SK-N-SH (cell line): ENCODE measurements around the gene ACACB. TPM values are rescaled to one million over a fixed set of nuclear protein-coding genes. Genes with fewer than 3 reads are reported as not detected.

Experiments
- CTCF ChIA-PET: fragments of 300-600, 350-600 bp; formaldehyde crosslinking; extraction: SDS; loops from one replicate; lab custom pipeline; 2021; lab: Yijun Ruan, JAX
- POLR2A ChIA-PET: fragments of 350-600 bp; sonication (Branson Sonifier 250); formaldehyde crosslinking; extraction: SDS; loops from one replicate; lab custom pipeline; 2020; ENCODE audit warnings: antibody characterized with exemption, inconsistent platforms; lab: Yijun Ruan, JAX
- DNase-seq: peaks from one replicate; pipeline ENCODE4 v3.0.0; 2012
- H2AFZ ChIP-seq: fragments of 200-600 bp; sonication (generic); 2 replicates; pipeline ENCODE4 v1.8.1; 2016; ENCODE audit warnings: antibody characterized with exemption, mild to moderate bottlenecking, low read depth
- H3F3A ChIP-seq: fragments of 200-600 bp; sonication (generic); replicated peaks from 2 replicates; pipeline ENCODE3; 2016; ENCODE audit warnings: antibody characterized with exemption, mild to moderate bottlenecking; ENCODE audit not compliant: insufficient read depth
- H3K27ac ChIP-seq, 2 experiments: fragments of 200-500 bp in 1 of 2; fragments of 200-600 bp in 1 of 2; sonication (Bioruptor generic) in 1 of 2; sonication (generic), shearing (Covaris generic) in 1 of 2; 2 replicates each; pipeline versions ENCODE4 v1.5.1 to v1.6.1; 2014 to 2016; ENCODE audit warnings: low read depth in 2 of 2, inconsistent platforms in 1 of 2, low read length in 1 of 2, mild to moderate bottlenecking in 1 of 2, mixed read lengths in 1 of 2
- H3K27me3 ChIP-seq: fragments of 200-600 bp; sonication (generic), shearing (Covaris generic); 2 replicates; pipeline ENCODE4 v1.6.1; 2016; ENCODE audit warnings: mixed run types; ENCODE audit not compliant: insufficient read depth
- H3K36me3 ChIP-seq, 2 experiments: fragments of 200-500 bp in 1 of 2; fragments of 200-600 bp in 1 of 2; sonication (Bioruptor generic) in 1 of 2; sonication (generic) in 1 of 2; replicated peaks in 1 of 2; 2 replicates each; pipeline versions ENCODE3 to v1.5.1; 2014 to 2016; ENCODE audit warnings: low read length in 1 of 2, mild to moderate bottlenecking in 1 of 2; ENCODE audit not compliant: insufficient read depth in 2 of 2, control insufficient read depth in 1 of 2
- H3K4me1 ChIP-seq, 2 experiments: fragments of 200-500 bp in 1 of 2; fragments of 200-600 bp in 1 of 2; sonication (Bioruptor generic) in 1 of 2; sonication (generic), shearing (Covaris generic) in 1 of 2; 2 replicates each; pipeline versions ENCODE4 v1.5.1 to v1.6.1; 2014 to 2016; ENCODE audit warnings: low read depth in 1 of 2, low read length in 1 of 2, mixed run types in 1 of 2; ENCODE audit not compliant: insufficient read depth in 2 of 2, control insufficient read depth in 1 of 2
- H3K4me2 ChIP-seq: fragments of 200-600 bp; sonication (generic), shearing (Covaris generic); 2 replicates; pipeline ENCODE4 v1.6.1; 2017; ENCODE audit warnings: mixed run types
- H3K4me3 ChIP-seq, 2 experiments: fragments of 200-500 bp in 1 of 2; fragments of 200-600 bp in 1 of 2; sonication (Bioruptor generic) in 1 of 2; sonication (generic), shearing (Covaris generic) in 1 of 2; 2 replicates each; pipeline versions ENCODE4 v1.5.1 to v1.8.1; 2014 to 2016; ENCODE audit warnings: low read depth in 2 of 2, inconsistent platforms in 1 of 2, low read length in 1 of 2, mild to moderate bottlenecking in 1 of 2, mixed read lengths in 1 of 2, moderate library complexity in 1 of 2
- H3K79me2 ChIP-seq: fragments of 200-600 bp; sonication (generic); 2 replicates; pipeline ENCODE4 v1.8.1; 2017; ENCODE audit warnings: mild to moderate bottlenecking; ENCODE audit not compliant: insufficient read depth
- H3K9ac ChIP-seq: fragments of 200-600 bp; sonication (generic); 2 replicates; pipeline ENCODE4 v1.6.1; 2017; ENCODE audit warnings: mixed run types
- H3K9me2 ChIP-seq: fragments of 200-600 bp; sonication (generic); 2 replicates; pipeline ENCODE4 v1.6.1; 2017; ENCODE audit warnings: mixed run types
- H3K9me3 ChIP-seq: fragments of 200-600 bp; sonication (generic); 2 replicates; pipeline ENCODE4 v1.6.1; 2017; ENCODE audit warnings: mixed run types, mild to moderate bottlenecking, moderate library complexity
- H4K20me1 ChIP-seq: fragments of 200-600 bp; sonication (generic); 2 replicates; pipeline ENCODE4 v1.6.1; 2017; ENCODE audit warnings: mild to moderate bottlenecking, mixed run types; ENCODE audit not compliant: insufficient read depth
- CHD2 ChIP-seq: fragments of 150-350 bp; IDR thresholded peaks from 2 replicates; pipeline ENCODE4 v1.6.1; 2018; ENCODE audit warnings: low read length; ENCODE audit not compliant: partially characterized antibody
- ELF1 ChIP-seq: IDR thresholded peaks from 2 replicates; pipeline ENCODE4 v1.4.0; 2012
- EP300 ChIP-seq, 2 experiments: IDR thresholded peaks; 2 replicates each; pipeline versions ENCODE4 v1.4.0 to v1.6.1; 2012; ENCODE audit warnings: borderline replicate concordance in 1 of 2, low read depth in 1 of 2, low read length in 1 of 2
- EZH2phosphoT487 ChIP-seq: fragments of 200-600 bp; sonication (generic); IDR thresholded peaks from 2 replicates; pipeline ENCODE4 v1.6.1; 2017; ENCODE audit warnings: low read depth, mixed run types, mild to moderate bottlenecking, antibody characterized with exemption, moderate library complexity, borderline replicate concordance
- FOXJ3 ChIP-seq: sonication (generic); formaldehyde crosslinking; IDR thresholded peaks from 2 replicates; pipeline ENCODE4 v1.5.1; 2020; ENCODE audit warnings: mild to moderate bottlenecking, missing genetic modification reagents
- NFIC ChIP-seq: IDR thresholded peaks from 2 replicates; pipeline ENCODE4 v1.4.0; 2012; ENCODE audit warnings: borderline replicate concordance
- NRF1 ChIP-seq: IDR thresholded peaks from 2 replicates; pipeline ENCODE4 v1.6.1; 2012; ENCODE audit warnings: low read depth, mild to moderate bottlenecking, low read length
- RFX5 ChIP-seq: IDR thresholded peaks from 2 replicates; pipeline ENCODE4 v1.6.1; 2012; ENCODE audit warnings: mild to moderate bottlenecking, improper control_type of control experiment, low read length
- TAF1 ChIP-seq: IDR thresholded peaks from 2 replicates; pipeline ENCODE4 v1.6.1; 2012; ENCODE audit warnings: low read depth, mild to moderate bottlenecking, low read length, moderate library complexity, borderline replicate concordance
- TEAD4 ChIP-seq: IDR thresholded peaks from 2 replicates; pipeline ENCODE4 v1.4.0; 2012; ENCODE audit warnings: mild to moderate bottlenecking, borderline replicate concordance; ENCODE audit not compliant: insufficient read depth
- WGBS: methylation state at CpG from one replicate; pipeline ENCODE4 v1.1.6; 2017; ENCODE audit warnings: low lambda C conversion rate; 5-methylcytosine and 5-hydroxymethylcytosine counted together
- polyA plus RNA-seq, 3 experiments: library from polyadenylated mRNA; depleted of rRNA; stranded (reverse); fragments of >200 nt; gene quantifications; 2 replicates each; pipeline ENCODE4 v1.2.3, GENCODE V29; 2012
- TF ChIP-seq, protein P1 (sequence below): fragments of 150-350 bp; IDR thresholded peaks from 2 replicates; pipeline ENCODE4 v1.6.1; 2016; ENCODE audit warnings: mild to moderate bottlenecking, low read depth, low read length
- TF ChIP-seq, protein P2 (sequence below): IDR thresholded peaks from 2 replicates; pipeline ENCODE4 v1.6.1; 2012; ENCODE audit warnings: mild to moderate bottlenecking, low read depth, low read length, moderate library complexity
- TF ChIP-seq, protein P3 (sequence below): IDR thresholded peaks from 2 replicates; pipeline ENCODE4 v1.4.0; 2012; ENCODE audit warnings: low read depth, borderline replicate concordance
- TF ChIP-seq, protein P4 (sequence below): fragments of 200-600 bp; sonication (generic); IDR thresholded peaks from 2 replicates; pipeline ENCODE4 v1.6.1; 2017; ENCODE audit warnings: antibody characterized with exemption, mild to moderate bottlenecking, moderate library complexity

ACACB gene
- polyA plus RNA-seq, 1 of the 3 experiments (the other 2 are of a cell fraction), result 6.1 TPM

DNA sequence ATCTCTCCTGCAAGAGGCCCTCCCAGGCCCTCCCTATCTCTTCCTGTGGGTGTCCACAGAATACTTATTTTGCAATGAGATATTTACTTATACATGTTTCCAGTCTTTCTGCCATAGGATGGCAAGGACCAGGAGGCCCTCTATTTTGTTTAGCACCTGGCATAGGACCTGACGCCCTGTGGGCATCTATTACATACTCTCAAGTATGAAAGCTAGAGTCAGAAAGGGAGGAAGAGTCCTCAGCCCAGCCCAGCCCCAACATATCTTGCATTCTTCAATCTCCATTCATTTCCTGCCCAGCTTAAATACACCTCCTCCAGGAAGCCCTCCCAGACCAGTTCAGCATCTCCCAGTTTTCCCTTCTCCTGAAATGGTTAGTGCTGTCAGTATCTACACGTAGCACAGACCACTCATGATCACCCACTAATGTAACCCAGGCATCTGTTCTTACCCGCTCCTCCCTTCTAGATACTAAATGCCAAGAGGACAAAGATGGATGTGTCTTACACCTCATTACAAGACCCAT lies 185.3 kb downstream of the ACACB start:
- TF ChIP-seq EP300 (IDR thresholded peaks at IDR 0.05; ENCODE audit: borderline replicate concordance in 1 of 2, low read depth in 1 of 2, low read length in 1 of 2), result no peak
- no peak for TF ChIP-seq TAF1
- TF ChIP-seq, protein P1, sequence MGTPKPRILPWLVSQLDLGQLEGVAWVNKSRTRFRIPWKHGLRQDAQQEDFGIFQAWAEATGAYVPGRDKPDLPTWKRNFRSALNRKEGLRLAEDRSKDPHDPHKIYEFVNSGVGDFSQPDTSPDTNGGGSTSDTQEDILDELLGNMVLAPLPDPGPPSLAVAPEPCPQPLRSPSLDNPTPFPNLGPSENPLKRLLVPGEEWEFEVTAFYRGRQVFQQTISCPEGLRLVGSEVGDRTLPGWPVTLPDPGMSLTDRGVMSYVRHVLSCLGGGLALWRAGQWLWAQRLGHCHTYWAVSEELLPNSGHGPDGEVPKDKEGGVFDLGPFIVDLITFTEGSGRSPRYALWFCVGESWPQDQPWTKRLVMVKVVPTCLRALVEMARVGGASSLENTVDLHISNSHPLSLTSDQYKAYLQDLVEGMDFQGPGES, result no peak
- TF ChIP-seq ELF1, result no peak
- TF ChIP-seq CHD2, result no peak
- no peak for TF ChIP-seq RFX5
- TF ChIP-seq, protein P2, sequence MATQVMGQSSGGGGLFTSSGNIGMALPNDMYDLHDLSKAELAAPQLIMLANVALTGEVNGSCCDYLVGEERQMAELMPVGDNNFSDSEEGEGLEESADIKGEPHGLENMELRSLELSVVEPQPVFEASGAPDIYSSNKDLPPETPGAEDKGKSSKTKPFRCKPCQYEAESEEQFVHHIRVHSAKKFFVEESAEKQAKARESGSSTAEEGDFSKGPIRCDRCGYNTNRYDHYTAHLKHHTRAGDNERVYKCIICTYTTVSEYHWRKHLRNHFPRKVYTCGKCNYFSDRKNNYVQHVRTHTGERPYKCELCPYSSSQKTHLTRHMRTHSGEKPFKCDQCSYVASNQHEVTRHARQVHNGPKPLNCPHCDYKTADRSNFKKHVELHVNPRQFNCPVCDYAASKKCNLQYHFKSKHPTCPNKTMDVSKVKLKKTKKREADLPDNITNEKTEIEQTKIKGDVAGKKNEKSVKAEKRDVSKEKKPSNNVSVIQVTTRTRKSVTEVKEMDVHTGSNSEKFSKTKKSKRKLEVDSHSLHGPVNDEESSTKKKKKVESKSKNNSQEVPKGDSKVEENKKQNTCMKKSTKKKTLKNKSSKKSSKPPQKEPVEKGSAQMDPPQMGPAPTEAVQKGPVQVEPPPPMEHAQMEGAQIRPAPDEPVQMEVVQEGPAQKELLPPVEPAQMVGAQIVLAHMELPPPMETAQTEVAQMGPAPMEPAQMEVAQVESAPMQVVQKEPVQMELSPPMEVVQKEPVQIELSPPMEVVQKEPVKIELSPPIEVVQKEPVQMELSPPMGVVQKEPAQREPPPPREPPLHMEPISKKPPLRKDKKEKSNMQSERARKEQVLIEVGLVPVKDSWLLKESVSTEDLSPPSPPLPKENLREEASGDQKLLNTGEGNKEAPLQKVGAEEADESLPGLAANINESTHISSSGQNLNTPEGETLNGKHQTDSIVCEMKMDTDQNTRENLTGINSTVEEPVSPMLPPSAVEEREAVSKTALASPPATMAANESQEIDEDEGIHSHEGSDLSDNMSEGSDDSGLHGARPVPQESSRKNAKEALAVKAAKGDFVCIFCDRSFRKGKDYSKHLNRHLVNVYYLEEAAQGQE, result no peak
- TF ChIP-seq EZH2phosphoT487, result no peak
- no peak for TF ChIP-seq FOXJ3 (CRISPR knock-in tag)
- no peak for TF ChIP-seq NRF1
- TF ChIP-seq, protein P3, sequence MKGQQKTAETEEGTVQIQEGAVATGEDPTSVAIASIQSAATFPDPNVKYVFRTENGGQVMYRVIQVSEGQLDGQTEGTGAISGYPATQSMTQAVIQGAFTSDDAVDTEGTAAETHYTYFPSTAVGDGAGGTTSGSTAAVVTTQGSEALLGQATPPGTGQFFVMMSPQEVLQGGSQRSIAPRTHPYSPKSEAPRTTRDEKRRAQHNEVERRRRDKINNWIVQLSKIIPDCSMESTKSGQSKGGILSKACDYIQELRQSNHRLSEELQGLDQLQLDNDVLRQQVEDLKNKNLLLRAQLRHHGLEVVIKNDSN, result no peak
- TF ChIP-seq, protein P4, sequence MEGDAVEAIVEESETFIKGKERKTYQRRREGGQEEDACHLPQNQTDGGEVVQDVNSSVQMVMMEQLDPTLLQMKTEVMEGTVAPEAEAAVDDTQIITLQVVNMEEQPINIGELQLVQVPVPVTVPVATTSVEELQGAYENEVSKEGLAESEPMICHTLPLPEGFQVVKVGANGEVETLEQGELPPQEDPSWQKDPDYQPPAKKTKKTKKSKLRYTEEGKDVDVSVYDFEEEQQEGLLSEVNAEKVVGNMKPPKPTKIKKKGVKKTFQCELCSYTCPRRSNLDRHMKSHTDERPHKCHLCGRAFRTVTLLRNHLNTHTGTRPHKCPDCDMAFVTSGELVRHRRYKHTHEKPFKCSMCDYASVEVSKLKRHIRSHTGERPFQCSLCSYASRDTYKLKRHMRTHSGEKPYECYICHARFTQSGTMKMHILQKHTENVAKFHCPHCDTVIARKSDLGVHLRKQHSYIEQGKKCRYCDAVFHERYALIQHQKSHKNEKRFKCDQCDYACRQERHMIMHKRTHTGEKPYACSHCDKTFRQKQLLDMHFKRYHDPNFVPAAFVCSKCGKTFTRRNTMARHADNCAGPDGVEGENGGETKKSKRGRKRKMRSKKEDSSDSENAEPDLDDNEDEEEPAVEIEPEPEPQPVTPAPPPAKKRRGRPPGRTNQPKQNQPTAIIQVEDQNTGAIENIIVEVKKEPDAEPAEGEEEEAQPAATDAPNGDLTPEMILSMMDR, result no peak
- TF ChIP-seq NFIC, result no peak
- TF ChIP-seq TEAD4, result no peak
- 49% methylated on average over 3 of the region's 3 CpGs for WGBS
- Histone ChIP-seq H3K4me2 (no peak overlapping the region), H3K79me2 (no peaks in the 10 kb centered on the region), H3K9ac (no peak overlapping the region), H3K9me2 (no peaks in the 10 kb centered on the region), H3K27me3 (no peaks in the 10 kb centered on the region; the same call in 1 of the 2 replicates), H3K36me3 (no peaks in the 10 kb centered on the region), H3K9me3 (no peaks in the 10 kb centered on the region), H4K20me1 (no peaks in the 10 kb centered on the region), H3K4me1 (peaks cover 0 to 3% of the 10 kb centered on the region in 2 experiments; a peak in 1 of 4 replicates), H3K27ac (no peak overlapping the region), H3K4me3 (no peak overlapping the region), H3F3A (no peaks in the 10 kb centered on the region), H2AFZ (no peak overlapping the region)
- CTCF ChIA-PET, result interaction anchor here (0.6 to 3.4 kb wide), 8 partner anchors 10 to 190 kb away, joined by 3 to 11 read pairs (median 3); no protein-coding TSS in a partner anchor
- no peak for DNase-seq
- POLR2A ChIA-PET, result no interaction called here
